ENCODE data around the gene ANKRD17.

DNA sequence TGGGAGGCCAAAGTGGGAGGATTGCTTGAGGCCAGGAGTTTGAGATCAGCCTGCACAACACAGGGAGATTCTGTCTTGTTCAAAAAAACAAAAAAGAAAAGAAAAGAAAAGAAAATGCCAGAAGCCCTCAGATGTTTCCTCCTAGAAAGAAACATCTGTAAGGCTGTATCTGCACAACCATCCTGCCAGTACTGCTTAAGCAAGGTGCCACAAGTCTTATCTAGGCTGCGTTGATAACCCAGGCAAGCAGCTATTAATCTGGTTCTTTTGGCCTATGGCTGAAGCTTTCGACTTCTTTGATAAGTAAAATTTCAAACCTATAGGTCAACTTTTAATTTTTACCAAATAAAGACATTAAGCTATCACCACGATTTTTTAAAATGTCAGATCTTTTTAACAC, 192.2 kb downstream of the ANKRD17 start:
- TF ChIP-seq CTCF (conservative IDR thresholded peaks at IDR 0.05; ENCODE audit: low read length) (no peak), EZH2phosphoT487 (IDR thresholded peaks at IDR 0.05; ENCODE audit: borderline replicate concordance) (no peak)
